Limb (tissue), 2 donors: ENCODE data around the gene AUTS2.

Experiments used
- DNase-seq, 2 donors: peaks; one replicate each; pipeline ENCODE4 v3.0.0-alpha.2; 2016; ENCODE audit errors: extremely low spot score in 2 of 2

AUTS2 gene

DNA sequence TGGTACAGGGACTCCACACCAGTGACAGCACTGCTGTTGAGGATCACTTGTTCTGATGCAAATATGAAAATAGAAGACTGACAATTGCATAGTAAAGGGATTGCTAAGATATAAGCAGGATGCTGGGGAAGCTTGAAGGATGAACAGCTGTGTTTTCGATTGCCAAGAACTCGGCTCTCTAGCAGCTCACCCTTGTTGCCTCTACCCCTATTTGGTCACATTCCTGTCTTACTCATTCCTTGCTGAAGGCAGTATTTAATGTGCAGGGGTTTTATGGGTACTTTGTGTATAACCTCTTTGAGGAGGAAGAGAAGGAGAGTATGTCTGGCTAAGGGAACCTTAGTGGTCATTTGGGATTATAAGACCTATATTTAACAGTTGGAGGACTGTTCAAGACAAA is 218.8 kb downstream of the AUTS2 start:
- DNase-seq: peak in 1 of 2 donors; percentile 39

DNA sequence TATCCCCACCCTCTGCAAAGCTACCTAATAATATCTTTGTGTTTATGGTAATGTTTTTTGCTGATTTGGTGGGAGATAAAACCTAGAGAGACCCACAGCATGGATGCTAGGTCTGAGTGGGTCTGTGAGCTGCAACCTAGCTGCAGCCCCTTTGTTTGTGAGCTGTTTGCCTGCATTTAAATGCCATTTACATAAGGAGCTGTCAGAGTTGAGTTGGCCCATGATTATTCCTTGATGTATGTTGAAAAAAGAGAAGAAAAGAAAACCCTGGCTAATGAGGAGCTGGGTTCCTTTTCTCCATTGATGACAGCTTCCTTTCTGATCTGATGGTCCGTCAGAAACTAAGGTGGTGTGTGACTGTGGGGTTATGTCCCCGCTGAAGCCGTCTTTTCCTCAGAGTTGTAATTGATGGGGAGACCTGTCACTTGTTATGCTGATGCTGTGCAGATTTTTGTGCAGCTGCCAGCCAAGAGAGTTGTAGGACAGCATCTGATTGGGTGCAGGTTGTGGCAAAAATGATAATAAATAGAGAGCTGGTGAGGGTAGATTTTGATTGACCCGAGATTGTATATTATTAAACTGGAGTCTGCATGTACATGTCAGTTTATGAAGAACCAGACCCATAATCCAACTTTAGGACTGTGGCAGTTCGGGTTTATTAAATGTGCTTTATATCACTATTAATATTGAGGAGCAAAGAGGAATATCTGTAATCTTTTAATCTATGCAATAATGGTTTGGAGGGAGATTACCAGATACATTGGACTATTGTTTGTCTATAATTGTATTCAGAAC is 219.8 kb downstream of the AUTS2 start:
- no peak for DNase-seq

DNA sequence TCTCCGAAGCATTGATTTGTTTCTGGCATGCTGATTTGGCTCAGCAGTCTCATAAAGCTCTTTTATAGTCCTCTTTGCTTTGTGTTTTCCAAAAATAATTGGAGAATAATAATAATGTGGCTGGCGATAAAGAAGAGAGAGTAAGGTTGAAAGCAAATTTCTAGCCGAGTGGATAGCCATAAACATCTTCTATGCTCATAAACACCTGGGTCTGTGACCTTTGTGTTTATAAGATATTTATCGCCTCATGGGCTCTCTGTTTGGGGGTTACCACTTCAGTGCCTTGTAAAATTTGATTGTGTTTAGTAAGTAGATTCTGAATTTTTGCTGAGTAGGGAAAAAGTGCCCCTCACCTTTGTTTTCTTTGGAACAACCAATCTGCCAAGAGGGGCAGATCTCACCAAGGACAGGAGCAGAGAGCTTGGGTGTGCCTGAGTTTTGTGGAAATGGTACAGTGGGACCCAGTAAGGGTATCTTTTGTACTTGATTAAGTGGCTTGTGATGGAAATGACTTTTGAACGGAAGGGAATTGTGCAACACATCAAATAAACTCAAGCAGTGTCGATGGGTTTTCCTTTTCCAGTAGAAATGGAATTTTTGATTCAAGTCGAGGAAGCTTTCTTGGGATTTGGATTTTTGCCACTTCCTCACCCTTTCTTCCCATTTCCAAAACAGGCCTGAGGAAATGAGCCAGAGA is 220.5 kb downstream of the AUTS2 start:
- DNase-seq: no peak

- DNase-seq: no peak
Measured at GRCh38 chr7:69819333-69819705, 221.0 kb downstream of the AUTS2 start.

DNA sequence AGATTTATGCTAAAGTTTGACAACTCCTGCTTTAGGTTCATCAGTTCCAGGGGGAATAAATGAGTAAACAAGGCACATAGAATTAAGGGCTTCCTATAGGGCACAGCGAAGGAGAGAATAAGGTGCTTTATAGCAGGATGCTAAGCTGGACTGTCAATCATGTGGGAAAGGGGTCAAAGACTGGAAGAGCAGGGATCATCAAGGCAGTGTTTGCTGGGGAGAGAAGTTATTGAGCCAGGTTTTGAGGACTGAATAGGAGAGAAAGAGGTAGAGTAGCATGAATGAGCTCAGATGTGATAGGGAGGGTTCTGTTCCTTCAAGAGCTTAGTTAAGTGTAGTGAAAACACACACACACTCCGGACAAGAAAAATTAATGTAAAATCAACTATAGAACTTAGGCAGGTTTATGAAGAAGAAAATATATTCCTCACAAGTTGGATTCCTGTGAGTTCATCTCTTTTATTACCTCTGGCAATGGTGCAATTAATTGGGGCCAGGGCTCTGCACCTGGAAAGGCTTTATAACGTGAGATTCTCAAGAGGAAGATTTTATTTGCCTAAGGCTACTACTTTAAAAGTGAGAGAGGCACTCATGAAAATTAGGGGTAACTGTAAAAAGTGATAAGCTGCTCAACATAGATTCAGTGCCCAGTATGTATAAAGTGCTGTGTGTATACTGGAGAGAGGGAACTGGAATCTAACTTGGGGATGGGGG is 222.4 kb downstream of the AUTS2 start:
- DNase-seq: no peak

DNA sequence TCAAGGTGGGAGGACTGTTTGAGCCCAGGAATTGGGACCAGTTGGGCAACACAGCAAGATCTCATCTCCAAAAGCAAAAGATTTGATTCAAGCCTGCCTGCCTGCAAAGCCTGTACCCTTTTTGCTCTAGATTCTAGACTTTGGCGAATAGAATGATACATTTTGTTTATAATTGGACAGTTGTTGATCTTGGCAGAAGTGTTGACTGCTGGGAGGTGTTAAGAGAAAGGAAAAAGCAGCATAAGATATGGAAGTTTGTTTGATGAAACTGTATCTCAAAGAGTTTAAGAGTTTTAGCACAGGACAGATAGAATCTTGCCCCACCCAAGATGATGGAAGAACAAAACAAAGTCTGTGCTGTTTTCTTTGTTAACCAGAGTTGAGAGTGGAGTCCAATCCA is 224.1 kb downstream of the AUTS2 start:
- DNase-seq: no peak

DNA sequence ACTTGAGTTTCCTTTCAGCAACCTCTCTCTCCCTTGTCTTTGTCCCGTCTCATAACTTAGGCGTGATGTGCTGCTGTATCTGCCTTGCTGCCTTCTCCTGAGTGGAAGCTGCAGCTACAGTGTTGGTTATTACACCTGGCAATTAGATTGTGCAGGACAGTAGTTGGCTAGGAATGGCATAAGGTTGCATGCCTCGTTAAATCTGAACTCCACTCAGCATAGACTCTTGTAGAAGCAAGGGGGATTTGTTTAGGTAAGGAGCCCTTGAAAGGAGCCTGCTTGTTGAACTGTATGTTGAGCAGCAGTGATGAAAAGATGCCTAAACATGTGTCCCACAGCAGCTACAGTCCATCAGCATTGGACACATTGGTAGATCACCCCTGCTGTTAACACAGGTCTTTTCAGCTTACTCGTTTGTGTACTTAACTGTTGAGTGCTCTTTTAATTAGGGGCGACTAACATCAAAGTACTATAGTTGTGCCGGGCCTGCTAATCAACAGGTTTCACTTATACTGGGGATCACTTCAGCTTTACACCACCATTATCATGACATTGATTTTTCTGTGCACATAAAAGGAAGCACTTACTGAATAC is 225.0 kb downstream of the AUTS2 start:
- DNase-seq: no peak

GRCh38 chr7:69825113-69825972 is 227.1 kb downstream of the AUTS2 start:
- DNase-seq: peak in 1 of 2 donors; percentile 56

GRCh38 chr7:69826283-69826682 is 228.0 kb downstream of the AUTS2 start:
- no peak for DNase-seq

DNA sequence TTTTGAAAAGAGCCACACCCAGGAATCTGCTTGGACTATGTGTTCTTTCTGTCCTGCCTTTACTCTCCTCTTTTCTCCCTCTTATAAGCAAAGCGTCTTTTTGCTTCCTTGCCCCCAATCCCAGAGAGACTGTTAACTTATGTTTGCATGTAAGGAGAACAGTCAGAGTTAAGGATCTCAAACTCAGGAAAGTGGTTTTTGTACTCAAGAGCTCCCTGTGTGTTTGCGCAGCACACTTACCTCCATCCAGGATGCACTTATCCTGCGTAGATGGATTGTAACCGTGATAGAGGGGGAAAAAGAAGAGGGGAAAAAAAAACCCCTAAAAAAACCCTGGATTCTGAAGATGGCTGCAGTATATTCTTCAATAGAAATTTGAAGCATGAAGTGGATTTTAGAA is 228.9 kb downstream of the AUTS2 start:
- no peak for DNase-seq

DNA sequence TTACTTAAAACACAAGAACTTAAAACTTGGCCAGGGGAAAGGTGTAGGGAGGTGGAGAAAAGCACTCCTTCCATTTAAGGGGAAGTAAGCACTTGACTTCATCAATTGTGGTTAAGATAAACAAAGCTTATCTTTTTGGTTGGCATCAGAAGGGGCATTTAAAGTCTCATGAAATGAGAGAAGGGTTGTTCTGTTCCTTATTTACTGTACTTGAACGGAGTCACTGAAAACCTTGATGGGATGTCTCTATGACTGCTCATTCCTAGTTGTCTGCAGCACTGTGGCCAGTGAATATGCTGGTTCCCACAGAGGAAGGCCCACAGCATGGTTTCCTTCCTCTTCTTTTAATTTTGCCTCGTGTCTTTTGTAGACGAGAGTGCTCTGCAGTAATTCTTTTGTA is 229.3 kb downstream of the AUTS2 start:
- DNase-seq: no peak

GRCh38 chr7:69832356-69832755 is 234.1 kb downstream of the AUTS2 start:
- DNase-seq: no peak

DNA sequence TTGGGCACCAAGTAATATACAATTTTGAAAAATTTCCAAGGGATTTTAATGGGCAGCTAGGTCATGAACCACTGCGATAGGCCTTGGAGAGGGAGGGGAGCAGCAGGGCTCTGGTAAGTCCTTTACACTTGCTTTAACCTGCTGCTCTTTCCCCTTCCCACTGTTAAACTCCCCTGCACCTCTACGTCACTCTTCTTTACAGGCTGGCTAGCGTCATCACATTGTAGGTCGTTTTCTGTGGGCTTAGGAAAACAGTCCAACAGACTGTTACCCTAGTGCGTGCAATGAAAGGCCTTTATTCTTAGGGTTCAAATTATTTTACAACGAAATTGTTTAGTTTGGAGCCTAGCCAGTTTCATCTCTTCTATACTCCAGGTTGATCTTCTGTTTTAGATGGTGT is 235.7 kb downstream of the AUTS2 start:
- DNase-seq: no peak

GRCh38 chr7:69836702-69837101 is 238.4 kb downstream of the AUTS2 start:
- DNase-seq: no peak

GRCh38 chr7:69837387-69838068 is 239.3 kb downstream of the AUTS2 start:
- no peak for DNase-seq

GRCh38 chr7:69839782-69840181 is 241.5 kb downstream of the AUTS2 start:
- DNase-seq: no peak

- DNase-seq: no peak
Measured at GRCh38 chr7:69840248-69840647, 242.0 kb downstream of the AUTS2 start.

DNA sequence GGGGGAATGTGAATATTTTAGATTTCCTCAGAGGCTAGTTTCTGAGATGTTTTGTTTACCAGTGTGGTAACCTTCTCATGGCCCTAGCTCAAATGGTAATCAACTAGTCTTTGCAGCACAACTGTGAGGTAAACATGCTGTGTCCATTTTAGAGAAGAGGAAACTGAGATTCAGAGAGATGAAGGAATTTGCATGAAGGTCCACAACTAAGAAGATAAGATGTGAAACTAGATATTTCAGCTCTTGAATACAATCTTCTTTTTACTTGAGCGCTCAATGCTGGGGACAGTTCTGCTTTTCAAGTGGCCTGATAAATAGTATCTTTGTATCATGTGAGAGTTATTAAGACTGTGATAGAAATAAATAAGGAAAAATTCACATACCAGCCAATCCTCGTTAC is 245.4 kb downstream of the AUTS2 start:
- DNase-seq: no peak

DNA sequence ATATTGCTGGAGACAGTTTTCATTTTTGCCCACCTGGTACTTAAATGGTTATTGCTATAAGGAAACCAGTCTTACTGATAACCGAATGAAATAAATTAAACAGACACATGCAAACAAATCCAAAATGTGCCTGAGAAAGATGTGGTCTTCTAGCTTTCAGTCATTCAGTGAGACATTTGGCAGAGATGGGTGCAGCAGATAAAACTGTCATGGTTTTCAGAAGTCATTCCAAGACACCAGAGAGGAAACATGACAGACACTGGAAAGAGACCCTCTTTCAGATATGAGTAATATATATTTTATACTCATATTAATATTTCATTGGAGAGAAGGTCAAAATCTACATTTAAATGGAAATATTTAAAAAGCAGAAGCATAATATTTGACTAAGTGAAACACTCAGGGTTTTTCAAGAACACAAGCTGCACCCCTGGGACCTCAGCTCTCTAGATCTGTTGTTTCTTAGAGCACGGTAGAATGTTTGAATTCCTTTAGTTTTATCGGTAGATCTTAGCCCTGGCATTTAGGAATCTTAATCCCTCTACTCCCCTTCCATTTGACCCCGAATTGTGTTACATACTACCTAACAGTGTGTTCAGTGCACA is 246.1 kb downstream of the AUTS2 start:
- DNase-seq: no peak
